SIG-M5 treated with dmso at 0.1 percent for 504 hours (cell line): ENCODE measurements around the gene FBLN1.

ENCODE experiments used
- DNase-seq: peaks from one replicate; lab custom pipeline; 2025; ENCODE audit not compliant: unreplicated experiment; lab: John Stamatoyannopoulos, UW

FBLN1 gene

DNA sequence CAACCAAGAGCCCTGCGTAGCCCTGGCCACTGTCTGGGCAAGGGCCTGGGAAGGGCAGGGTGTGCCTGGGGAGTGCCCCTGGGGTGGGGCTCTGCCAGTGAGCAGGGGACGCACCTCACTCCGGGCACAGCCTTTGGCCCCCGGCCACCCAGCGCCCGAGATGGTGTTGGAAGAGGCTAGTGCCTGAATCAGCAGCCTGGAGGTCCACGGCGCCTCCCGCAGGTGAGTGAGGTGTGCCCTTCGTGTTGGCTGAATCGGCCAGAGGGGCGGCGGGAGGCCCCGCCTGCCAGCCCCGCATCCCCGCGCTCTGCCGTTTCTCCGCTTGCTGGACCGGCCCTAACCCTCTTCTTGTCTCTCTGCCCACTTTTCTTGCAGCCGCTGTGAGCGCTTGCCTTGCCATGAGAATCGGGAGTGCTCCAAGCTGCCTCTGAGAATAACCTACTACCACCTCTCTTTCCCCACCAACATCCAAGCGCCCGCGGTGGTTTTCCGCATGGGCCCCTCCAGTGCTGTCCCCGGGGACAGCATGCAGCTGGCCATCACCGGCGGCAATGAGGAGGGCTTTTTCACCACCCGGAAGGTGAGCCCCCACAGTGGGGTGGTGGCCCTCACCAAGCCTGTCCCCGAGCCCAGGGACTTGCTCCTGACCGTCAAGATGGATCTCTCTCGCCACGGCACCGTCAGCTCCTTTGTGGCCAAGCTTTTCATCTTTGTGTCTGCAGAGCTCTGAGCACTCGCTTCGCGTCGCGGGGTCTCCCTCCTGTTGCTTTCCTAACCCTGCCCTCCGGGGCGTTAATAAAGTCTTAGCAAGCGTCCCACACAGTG lies 60.1 kb downstream of the FBLN1 start:
- no peak for DNase-seq

DNA sequence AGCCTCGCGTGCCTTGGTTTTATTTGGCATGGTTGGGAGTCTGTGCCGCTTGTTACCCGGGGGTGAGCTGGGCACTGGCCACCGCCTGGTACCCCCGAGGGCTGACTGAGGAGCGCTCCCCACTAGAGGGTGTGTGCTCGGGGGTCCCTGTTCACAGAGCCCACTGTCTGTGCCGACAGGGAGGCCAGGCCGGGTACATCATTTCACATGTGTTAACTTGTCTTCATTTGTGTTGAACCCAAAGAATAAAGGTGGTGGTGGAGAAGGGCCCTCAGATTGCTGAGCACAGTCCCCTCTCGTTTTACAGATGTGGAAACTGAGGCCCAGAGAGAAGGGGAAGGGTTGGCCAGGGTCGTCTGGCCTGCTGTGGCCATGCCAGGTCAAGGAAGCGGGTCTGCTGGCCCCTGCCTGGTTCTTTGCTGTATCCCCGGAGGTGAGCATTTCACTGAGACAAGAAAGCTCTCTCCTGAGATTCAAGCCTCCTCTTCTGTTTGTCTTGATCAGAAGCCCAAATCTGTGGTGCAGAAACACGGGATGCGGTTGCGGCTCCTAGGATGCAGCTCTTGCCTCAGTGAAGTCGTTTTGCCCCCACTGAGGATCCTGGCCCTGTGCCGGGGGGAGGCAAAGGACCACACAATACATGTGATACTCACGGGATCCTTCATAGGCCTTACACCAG lies 60.8 kb downstream of the FBLN1 start:
- no peak for DNase-seq

- DNase-seq = no peak
Observed at GRCh38 chr22:45564349-45565030, 61.8 kb downstream of the FBLN1 start.

DNA sequence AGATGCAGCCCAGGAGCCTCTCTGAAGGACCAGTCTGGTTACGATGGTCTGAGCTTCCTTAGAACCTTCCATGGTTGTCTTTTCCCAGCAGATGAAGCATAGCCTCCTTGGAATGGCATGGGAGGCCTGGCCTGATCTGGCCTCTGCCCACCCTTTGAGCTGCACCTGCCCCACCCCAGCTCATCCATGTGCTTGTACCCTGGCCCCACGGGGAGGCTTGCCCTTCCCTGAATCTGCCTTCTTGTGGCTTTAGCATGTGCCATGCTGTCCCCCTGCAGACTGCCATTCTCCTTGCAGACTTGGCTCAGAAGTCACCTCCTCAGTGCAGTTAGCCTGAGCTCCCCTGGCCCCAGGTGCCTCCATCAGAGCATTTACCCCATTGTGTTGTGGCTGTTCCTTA lies 62.5 kb downstream of the FBLN1 start:
- no peak for DNase-seq

DNA sequence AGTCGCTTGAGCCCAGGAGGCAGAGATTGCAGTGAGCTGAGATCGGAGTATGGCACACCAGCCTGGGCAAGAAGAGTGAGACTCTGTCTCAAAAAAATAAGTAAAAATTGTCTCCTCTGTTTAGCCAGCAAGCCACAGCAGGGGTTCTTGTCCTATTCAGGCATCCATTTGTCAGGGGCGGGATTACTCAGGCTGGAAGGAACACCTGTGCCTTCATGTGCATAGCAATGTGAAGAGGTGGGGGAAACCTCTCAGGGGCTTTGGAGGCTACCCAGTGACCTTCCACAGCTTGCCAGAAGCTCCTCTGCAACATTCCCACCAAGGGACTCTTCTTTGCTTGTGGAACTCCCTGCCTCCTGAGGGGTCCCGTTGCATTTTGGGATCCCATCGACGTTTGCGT lies 63.3 kb downstream of the FBLN1 start:
- no peak for DNase-seq

GRCh38 chr22:45568213-45568612 lies 65.5 kb downstream of the FBLN1 start:
- DNase-seq = no peak

DNA sequence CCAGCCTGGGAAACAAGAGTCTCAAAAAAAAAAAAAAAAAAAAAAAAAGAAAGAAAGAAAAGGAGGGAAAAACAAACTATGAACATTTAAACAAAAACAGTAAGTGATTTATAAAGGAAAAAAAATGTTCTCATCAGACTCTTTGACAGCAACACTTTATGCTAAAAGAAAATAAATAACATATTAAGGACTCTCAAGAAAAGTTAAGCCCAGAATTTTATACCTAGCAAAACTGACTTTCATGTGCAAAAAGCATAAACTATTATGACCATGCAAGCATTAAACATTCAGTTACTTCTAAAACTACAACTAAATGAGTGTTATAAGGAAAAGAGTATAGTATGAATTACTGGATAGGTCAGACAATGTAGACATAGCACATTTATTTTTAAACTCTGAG lies 68.4 kb downstream of the FBLN1 start:
- no peak for DNase-seq

DNA sequence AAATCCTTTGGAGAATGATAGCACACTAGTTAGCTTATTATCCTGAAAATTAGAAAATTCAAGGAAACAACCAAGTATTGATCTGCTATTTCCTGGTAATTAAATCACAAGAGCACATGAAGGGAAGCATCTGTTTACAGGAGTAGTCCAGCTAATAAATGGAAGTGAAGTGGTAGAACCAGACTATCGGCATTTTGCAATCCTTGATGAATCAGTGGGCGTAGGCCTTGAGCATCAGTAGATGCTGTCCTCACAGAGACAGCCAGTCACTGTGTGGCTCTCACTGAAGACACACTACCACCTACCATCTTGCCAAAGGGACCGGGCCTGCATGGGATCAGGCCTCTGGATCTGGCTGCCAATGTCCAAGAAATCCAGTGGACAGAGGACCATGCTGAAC lies 69.8 kb downstream of the FBLN1 start:
- peak; percentile 36 for DNase-seq

GRCh38 chr22:45574069-45574703 lies 71.5 kb downstream of the FBLN1 start:
- DNase-seq = no peak

- no peak for DNase-seq
Observed at GRCh38 chr22:45575173-45575572, 72.5 kb downstream of the FBLN1 start.

DNA sequence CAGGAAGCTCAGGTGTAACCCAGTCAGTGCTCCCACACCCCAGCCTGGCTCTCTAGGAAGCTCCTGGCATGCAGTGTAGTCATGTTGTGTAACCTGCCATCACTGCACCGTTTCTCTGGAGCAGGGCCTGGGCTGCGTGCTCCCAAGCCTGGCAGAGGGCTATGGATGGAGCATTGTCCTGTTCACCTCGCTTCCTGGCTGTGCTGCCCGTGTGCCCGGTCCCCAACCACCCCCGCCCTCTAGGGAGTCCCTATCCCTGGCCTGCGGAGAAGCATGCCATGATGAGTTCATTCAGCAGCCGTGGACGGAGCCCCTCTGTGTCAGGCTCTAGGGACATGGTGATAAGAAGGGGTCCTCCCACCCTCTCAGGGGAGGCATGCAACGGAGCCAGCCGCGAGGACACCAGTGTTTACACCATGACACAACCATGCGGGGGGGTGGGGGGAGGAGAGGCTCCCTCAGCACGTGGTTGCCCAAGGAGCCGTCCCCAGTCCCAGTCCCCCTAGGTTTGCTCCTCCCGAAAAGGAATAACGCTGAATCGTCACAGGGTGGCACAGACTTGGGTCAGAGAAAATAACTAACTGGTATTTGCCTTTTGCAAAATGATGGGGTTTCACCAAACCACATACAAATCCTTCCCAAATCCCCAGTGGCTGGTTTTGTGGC lies 73.1 kb downstream of the FBLN1 start:
- DNase-seq = no peak

DNA sequence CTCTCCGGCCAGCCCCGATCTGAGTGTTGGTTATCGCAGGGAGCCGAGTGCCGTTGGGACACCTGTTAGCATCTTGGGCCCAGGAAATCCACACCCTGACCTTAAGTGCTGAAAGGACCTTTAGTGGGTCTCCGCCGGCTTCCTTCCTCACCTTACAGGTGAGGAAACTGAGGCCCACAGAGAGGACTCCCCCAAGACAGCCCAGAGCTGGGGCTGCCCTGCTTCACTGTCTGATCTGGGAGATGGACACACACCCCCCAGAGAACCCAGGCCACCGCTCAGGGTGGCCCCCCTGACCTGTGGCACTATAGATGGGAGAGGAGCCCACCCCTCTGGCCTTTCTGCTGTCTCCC lies 73.6 kb downstream of the FBLN1 start:
- no peak for DNase-seq

DNA sequence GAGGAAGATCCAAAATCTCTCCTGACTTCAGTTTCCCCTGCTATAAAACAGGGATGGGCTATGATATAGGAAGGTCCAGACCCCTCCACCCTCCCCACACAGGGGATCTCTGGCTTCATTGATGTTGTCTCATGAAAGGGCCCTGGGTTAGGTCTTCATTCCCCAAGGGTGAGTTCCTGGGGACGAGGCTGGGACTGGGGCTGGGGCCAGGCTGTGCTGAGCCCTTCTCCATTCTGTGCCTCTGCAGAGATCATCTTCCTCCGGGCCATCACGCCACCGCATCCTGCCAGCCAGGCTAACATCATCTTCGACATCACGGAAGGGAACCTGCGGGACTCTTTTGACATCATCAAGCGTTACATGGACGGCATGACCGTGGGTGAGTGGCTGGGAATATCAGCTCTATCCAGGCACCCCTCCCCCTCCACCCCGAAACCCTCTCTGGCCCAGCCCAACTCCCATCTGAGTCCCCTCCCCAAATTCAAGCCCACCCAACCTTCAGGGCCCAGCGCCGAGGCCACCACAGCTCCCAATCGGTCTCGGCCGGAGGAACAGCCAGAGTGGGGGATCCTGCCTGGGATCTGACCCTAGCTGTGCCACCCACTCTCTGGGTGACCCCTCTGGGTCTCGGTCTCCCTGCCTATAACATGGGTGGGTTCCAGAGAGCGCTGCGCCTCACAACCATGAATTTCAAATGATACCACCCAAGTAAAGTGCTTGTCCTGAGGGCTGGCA lies 74.2 kb downstream of the FBLN1 start:
- no peak for DNase-seq

GRCh38 chr22:45577746-45578523 lies 75.3 kb downstream of the FBLN1 start:
- DNase-seq = peak; percentile 86

- DNase-seq = no peak
Observed at GRCh38 chr22:45578524-45579147, 76.0 kb downstream of the FBLN1 start.

DNA sequence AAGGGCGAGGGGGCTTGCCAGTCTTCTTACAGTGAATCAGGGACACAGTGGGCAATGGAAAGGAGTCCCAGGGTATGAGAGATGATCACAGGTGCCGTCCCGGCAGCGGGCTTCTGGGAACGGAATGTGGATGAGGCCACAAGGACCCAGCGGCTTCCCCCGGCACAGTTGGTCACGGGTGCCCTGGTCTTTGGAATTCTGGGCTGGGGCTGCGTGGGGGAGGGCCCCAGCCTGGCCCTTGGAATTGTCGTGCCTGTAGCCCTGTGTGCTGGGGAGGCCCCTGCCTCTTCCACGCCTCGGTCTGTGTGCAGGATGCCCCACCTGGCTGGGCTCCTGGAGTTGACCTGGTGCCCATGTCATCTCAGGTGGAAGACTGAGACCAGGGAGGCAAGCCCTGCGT lies 76.6 kb downstream of the FBLN1 start:
- DNase-seq = no peak

DNA sequence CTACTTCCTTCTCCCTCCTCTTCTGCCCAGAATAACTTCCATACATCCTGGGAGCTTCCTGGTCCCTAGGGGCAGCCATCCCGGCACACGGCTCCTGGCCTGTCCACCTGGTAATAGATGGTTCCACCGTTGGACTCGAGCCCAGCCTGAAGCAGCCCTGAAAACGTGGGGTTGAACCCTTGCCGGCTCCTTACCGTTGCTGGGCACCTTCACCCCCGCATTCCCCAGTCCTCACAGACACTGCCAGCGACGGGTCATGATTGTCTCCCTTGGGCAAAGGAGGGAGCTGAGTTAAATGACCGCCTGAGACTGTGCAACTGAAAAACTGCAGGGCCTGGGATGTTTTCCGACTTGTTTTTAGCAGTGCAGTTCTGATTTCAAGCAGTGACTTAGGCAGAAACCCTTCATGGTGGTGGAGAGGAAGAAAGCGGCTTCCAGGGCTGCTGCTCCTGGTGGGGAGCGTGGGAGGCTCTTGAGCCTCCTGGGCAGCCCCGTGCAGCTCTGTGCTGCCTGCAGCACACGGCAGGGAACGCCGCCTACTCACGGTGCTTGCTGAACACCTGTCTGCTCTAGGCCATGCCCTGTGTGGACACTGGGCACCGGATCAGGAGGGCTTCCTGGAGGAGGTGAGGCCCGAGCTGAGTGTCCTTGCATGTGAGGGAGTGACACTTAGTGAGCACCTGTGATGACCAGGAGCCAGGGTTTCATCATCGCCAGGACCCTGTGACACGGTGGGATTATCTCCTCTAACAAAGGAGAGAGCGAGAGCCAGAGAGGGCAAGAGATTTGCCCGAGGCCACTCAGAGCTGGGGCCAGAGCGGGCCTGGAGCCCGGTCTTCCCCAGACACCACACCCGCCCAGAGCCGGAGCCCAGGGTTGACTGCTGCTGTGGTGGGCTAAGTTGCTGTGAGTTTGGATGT lies 77.4 kb downstream of the FBLN1 start:
- DNase-seq = no peak

DNA sequence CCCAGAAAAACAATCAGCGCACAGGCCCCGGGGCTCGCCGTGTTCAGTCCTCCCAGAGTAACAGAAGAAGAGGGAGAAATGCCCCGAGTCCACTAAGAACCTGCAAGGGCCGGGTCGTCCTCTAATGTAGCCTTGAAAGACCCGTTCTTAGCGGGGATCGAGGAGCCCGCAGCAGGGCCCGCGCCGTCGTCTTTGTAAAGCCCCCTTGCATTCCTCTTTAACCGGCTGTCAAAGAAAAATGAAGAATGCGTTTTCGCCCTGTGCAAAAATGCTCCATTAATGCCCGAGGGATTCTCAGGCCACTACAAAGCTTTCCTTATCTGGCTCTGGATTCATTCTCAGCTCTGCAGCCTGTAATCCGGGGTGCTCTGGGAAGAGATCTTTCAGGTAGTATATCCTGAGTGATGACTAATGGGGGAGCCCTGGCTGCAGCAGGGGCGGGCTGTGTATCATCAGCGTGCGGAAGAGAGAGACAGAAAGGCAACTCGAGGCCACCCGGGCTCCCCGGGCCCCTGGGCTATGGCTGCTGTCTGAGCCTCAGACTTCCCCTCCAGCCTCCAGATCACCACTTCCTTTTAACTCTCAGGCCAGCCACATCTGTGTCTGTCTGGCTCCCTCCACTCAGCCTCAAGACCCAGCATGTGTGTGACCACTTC lies 78.2 kb downstream of the FBLN1 start:
- peak; percentile 66 for DNase-seq
